ENCODE data around the gene PIAS1.

The PIAS1 gene

DNA sequence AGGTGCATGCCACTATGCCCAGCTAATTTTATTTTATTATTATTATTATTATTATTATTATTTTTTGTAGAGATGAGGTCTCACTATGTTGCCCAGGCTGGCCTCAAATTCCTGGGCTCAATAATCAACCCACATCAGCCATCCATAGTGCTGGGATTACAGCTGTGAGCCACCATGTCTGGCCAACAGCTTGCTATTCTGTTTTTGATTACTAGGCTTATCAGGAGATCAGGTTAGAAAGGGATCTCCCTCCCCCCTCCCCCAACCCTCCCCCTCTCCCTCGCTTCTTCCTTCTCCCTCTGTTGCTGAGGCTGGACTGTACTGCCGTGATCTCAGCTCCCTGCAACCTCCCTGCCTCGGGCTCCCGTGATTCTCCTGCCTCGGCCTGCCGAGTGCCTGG lies 166.9 kb downstream of the PIAS1 start:
- no peak for TF ChIP-seq SIN3A (IDR thresholded peaks at IDR 0.05; ENCODE audit: borderline replicate concordance, insufficient read depth, low read length)
- TF ChIP-seq POLR2AphosphoS5 (IDR thresholded peaks at IDR 0.05; ENCODE audit: low read depth, low read length): no peak
- TF ChIP-seq REST (IDR thresholded peaks at IDR 0.05; ENCODE audit: insufficient read depth in 1 of 2, low read depth in 2 of 2, low read length in 2 of 2): no peak
- no peak for TF ChIP-seq TAF1 (IDR thresholded peaks at IDR 0.05; ENCODE audit: borderline replicate concordance, insufficient read depth, low read length)
- TF ChIP-seq FOXP2 (optimal IDR thresholded peaks at IDR 0.05; ENCODE audit: borderline replicate concordance, extremely low read depth, extremely low read length, insufficient read depth): no peak

DNA sequence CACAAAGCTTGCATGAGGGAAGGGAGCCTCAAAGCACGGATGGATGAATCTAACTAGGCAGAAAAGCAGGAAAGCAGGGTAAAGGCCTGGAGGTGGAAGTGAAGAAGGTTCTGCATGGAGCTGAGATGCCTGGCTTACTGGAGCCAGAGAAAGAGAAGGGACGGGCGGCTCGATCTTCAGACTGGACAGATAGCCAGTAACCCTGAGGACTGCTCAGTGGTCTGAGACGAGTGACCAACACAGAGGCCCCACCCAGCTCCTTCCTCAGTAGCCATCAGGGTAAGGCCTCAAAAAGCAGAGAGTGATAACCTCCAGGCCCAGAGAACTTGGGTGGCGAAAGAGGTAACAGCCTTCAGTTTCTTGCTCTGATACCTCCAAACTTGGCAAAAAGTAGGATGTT lies 169.1 kb downstream of the PIAS1 start:
- TF ChIP-seq REST (IDR thresholded peaks at IDR 0.05; ENCODE audit: insufficient read depth in 1 of 2, low read depth in 2 of 2, low read length in 2 of 2) (no peak), POLR2AphosphoS5 (IDR thresholded peaks at IDR 0.05; ENCODE audit: low read depth, low read length) (no peak), FOXP2 (optimal IDR thresholded peaks at IDR 0.05; ENCODE audit: borderline replicate concordance, extremely low read depth, extremely low read length, insufficient read depth) (no peak), SIN3A (IDR thresholded peaks at IDR 0.05; ENCODE audit: borderline replicate concordance, insufficient read depth, low read length) (no peak), TAF1 (IDR thresholded peaks at IDR 0.05; ENCODE audit: borderline replicate concordance, insufficient read depth, low read length) (no peak)

- no peak for TF ChIP-seq POLR2AphosphoS5 (IDR thresholded peaks at IDR 0.05; ENCODE audit: low read depth, low read length)
These were observed 170.0 kb downstream of the PIAS1 start for GRCh38 chr15:68224108-68224507.

DNA sequence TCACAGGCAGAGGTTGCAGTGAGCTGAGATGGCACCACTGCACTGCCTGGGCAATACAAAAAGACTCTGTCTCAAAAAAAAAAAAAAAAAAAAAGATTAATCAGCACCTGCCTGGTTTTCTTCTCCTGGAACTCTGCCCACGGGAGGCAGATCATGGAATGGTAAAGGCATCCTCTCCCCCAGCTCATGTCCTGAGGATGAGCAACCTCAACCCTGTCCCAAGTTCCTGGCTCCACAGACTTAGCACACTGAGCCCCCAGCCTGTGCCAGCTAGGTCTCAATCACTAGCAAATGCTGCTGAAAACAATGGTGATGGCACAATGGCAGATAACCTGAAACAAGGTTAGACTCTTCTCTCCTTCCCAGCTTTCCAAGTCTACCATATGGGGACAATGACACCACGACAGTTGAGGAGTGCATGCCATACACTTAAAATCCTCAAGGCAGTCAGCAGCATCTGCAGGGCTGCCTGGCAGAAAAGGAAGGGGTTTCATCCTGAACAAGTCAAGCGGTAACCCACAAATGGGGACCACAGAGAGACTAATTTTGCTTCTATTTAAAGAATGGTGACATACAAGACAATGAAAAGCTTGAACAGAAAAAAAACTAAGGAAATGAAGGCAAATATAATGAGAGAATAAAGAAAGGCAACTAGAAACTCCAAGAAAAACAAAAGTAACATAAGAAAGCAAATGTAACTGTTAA lies 170.6 kb downstream of the PIAS1 start:
- TF ChIP-seq TAF1 (IDR thresholded peaks at IDR 0.05; ENCODE audit: borderline replicate concordance, insufficient read depth, low read length): no peak
- no peak for TF ChIP-seq SIN3A (IDR thresholded peaks at IDR 0.05; ENCODE audit: borderline replicate concordance, insufficient read depth, low read length)
- no peak for TF ChIP-seq FOXP2 (optimal IDR thresholded peaks at IDR 0.05; ENCODE audit: borderline replicate concordance, extremely low read depth, extremely low read length, insufficient read depth)
- no peak for TF ChIP-seq POLR2AphosphoS5 (IDR thresholded peaks at IDR 0.05; ENCODE audit: low read depth, low read length)
- TF ChIP-seq REST (IDR thresholded peaks at IDR 0.05; ENCODE audit: insufficient read depth in 1 of 2, low read depth in 2 of 2, low read length in 2 of 2): no peak

DNA sequence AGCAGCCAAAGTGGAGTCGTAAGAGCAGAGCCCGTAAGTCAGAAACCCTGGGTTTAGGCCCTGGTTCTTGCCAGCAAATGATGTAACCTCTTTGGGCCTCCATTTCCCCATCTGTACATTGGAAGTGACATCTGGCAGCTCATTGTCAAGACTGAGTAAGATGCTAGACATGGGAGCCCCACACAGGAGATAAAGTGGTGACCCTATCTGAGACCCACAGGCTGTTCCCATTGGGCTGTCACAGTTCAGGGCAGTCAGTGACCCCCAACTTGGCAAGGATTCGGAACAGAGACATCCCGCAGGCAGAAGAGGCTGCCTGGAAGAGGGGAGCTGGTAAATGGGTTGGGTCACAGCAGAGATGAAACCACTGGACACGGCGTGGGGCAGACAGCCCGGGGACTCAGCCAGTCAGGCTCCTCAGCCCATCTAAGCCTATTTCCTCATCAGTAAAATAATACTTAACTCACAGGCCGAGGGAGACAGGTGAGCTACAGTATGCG lies 173.6 kb downstream of the PIAS1 start:
- no peak for TF ChIP-seq TAF1 (IDR thresholded peaks at IDR 0.05; ENCODE audit: borderline replicate concordance, insufficient read depth, low read length)
- no peak for TF ChIP-seq FOXP2 (optimal IDR thresholded peaks at IDR 0.05; ENCODE audit: borderline replicate concordance, extremely low read depth, extremely low read length, insufficient read depth)
- no peak for TF ChIP-seq REST (IDR thresholded peaks at IDR 0.05; ENCODE audit: insufficient read depth in 1 of 2, low read depth in 2 of 2, low read length in 2 of 2)
- TF ChIP-seq SIN3A (IDR thresholded peaks at IDR 0.05; ENCODE audit: borderline replicate concordance, insufficient read depth, low read length): no peak
- TF ChIP-seq POLR2AphosphoS5 (IDR thresholded peaks at IDR 0.05; ENCODE audit: low read depth, low read length): no peak

Measured in PFSK-1 (cell line).